Endothelial cell of umbilical vein (primary cell): Measurements from ENCODE around the gene CS. TPM values are rescaled to one million over a fixed set of nuclear protein-coding genes. Genes with fewer than 3 reads are reported as not detected.
"Not testable (repeated sequence)": the region's sequence is repeated elsewhere in the genome, so short reads cannot be mapped to it uniquely, and the experiment has no call there.

Experiments used
- BruUV-seq: library from RNA; stranded (reverse); fragments of 400-500 nt; replicated peaks from 2 replicates; lab custom pipeline; 2021; lab: Mats Ljungman, UMichigan
- CTCF ChIA-PET: fragments of 300-600, 350-600 bp; sonication (Branson Sonifier 250); formaldehyde crosslinking; loops from one replicate; lab custom pipeline; 2021; ENCODE audit warnings: antibody characterized with exemption, inconsistent platforms; lab: Charles Lee
- POLR2A ChIA-PET: fragments of 300-600, 350-600 bp; sonication (Branson Sonifier 250); formaldehyde crosslinking; loops from one replicate; lab custom pipeline; 2021; ENCODE audit warnings: antibody characterized with exemption, inconsistent platforms; lab: Charles Lee
- DNase-seq: peaks from one replicate; pipeline ENCODE4 v3.0.0-alpha.2; 2011; ENCODE audit warnings: low read depth, low spot score
- FAIRE-seq: peaks from 2 replicates; lab custom pipeline; 2011; peaks lifted over from hg19 to GRCh38; lab: Jason Lieb, UNC
- H2AFZ ChIP-seq: 2 replicates; pipeline ENCODE4 v1.6.0; 2012; ENCODE audit warnings: low read depth, low read length, control low read depth, inconsistent platforms
- H3K27ac ChIP-seq: 2 replicates; pipeline ENCODE4 v1.5.1; 2011; ENCODE audit warnings: low read depth, mild to moderate bottlenecking, control low read depth, low read length, moderate library complexity; ENCODE audit not compliant: insufficient read depth
- H3K27me3 ChIP-seq, 2 experiments: 2 replicates each; pipeline versions ENCODE4 v1.6.0 to v1.6.1; 2011; ENCODE audit warnings: low read length in 2 of 2, mixed read lengths in 1 of 2; ENCODE audit not compliant: control insufficient read depth in 2 of 2, insufficient read depth in 2 of 2
- H3K36me3 ChIP-seq, 2 experiments: 2 replicates in 1 of 2; 3 replicates in 1 of 2; pipeline ENCODE4 v1.5.1; 2011; ENCODE audit warnings: low read length in 2 of 2, mild to moderate bottlenecking in 1 of 2, moderate library complexity in 1 of 2; ENCODE audit not compliant: control insufficient read depth in 2 of 2, insufficient read depth in 2 of 2; ENCODE audit errors: extremely low read depth in 1 of 2
- H3K4me1 ChIP-seq: 3 replicates; pipeline ENCODE4 v1.5.1; 2011; ENCODE audit warnings: mild to moderate bottlenecking, low read length; ENCODE audit not compliant: control insufficient read depth, insufficient read depth; ENCODE audit errors: extremely low read depth
- H3K4me2 ChIP-seq: 2 replicates; pipeline ENCODE4 v1.6.1; 2011; ENCODE audit warnings: low read length, control low read depth, mixed read lengths; ENCODE audit not compliant: insufficient read depth
- H3K4me3 ChIP-seq, 3 experiments: fragments of 200-600 bp in 1 of 3; sonication (generic), shearing (Covaris generic) in 1 of 3; replicated peaks in 1 of 3; 2 replicates each; pipeline ENCODE4 v1.5.1; 2011 to 2016; ENCODE audit warnings: control low read depth in 3 of 3, low read length in 3 of 3, mild to moderate bottlenecking in 2 of 3, inconsistent platforms in 1 of 3, low read depth in 1 of 3, moderate library complexity in 1 of 3; ENCODE audit not compliant: insufficient read depth in 1 of 3
- H3K79me2 ChIP-seq: 2 replicates; pipeline ENCODE4 v1.6.0; 2012; ENCODE audit warnings: low read length, inconsistent platforms; ENCODE audit not compliant: control insufficient read depth, insufficient read depth
- H3K9ac ChIP-seq: replicated peaks from 2 replicates; pipeline ENCODE3; 2011; ENCODE audit warnings: low read length, control low read depth; ENCODE audit not compliant: insufficient read depth; ENCODE audit errors: extremely low read depth
- H3K9me1 ChIP-seq: replicated peaks from 3 replicates; pipeline ENCODE4 v1.6.0; 2011; ENCODE audit warnings: mild to moderate bottlenecking, low read length; ENCODE audit not compliant: control insufficient read depth, insufficient read depth; ENCODE audit errors: extremely low read depth
- H3K9me3 ChIP-seq: replicated peaks from 2 replicates; pipeline ENCODE4 v1.5.1; 2012; ENCODE audit warnings: low read length, inconsistent platforms; ENCODE audit not compliant: control insufficient read depth, insufficient read depth
- H4K20me1 ChIP-seq: replicated peaks from 2 replicates; pipeline ENCODE3; 2011; ENCODE audit warnings: mild to moderate bottlenecking, low read length; ENCODE audit not compliant: control insufficient read depth, insufficient read depth; ENCODE audit errors: extremely low read depth
- EZH2 ChIP-seq: IDR thresholded peaks from 2 replicates; pipeline ENCODE4 v1.6.1; 2012; ENCODE audit warnings: borderline replicate concordance, low read depth, mild to moderate bottlenecking, moderate library complexity, low read length, inconsistent platforms; ENCODE audit not compliant: severe bottlenecking
- FOS ChIP-seq: IDR thresholded peaks from 2 replicates; pipeline ENCODE4 v1.6.1; 2011; ENCODE audit warnings: mild to moderate bottlenecking, low read length, moderate library complexity, borderline replicate concordance; ENCODE audit not compliant: insufficient read depth
- GATA2 ChIP-seq: IDR thresholded peaks from 2 replicates; pipeline ENCODE4 v1.7.0; 2011; ENCODE audit warnings: low read depth, mild to moderate bottlenecking, moderate library complexity, mixed read lengths, low read length; ENCODE audit not compliant: insufficient read length, insufficient read depth
- JUN ChIP-seq: IDR thresholded peaks from 2 replicates; pipeline ENCODE4 v1.6.1; 2011; ENCODE audit warnings: borderline replicate concordance, low read depth; ENCODE audit not compliant: insufficient read length, insufficient read depth
- MYC ChIP-seq: IDR thresholded peaks from one replicate; pipeline ENCODE4 v1.6.1; 2011; ENCODE audit warnings: mild to moderate bottlenecking, low read depth, low read length
- POLR2A ChIP-seq: IDR thresholded peaks from 2 replicates; pipeline ENCODE4 v1.6.1; 2012; ENCODE audit warnings: low read depth, mild to moderate bottlenecking, control low read depth, low read length
- POLR2AphosphoS5 ChIP-seq: IDR thresholded peaks from 2 replicates; pipeline ENCODE4 v1.6.1; 2012; ENCODE audit warnings: low read depth, mild to moderate bottlenecking, control low read depth, low read length, moderate library complexity; ENCODE audit not compliant: insufficient read depth
- dilution Hi-C: fragments of 300-500 bp; cut with MboI; formaldehyde crosslinking; loops from one replicate; pipeline ENCODE4 v1.15.0; 2019; ENCODE audit warnings: low sequenced_read_pairs; ENCODE audit not compliant: extremely low pct_ligation_motif_present
- intact Hi-C: fragments of 100-400 bp; cut with micrococcal nuclease; formaldehyde crosslinking; loops from one replicate; pipeline ENCODE4 v1.10.0; 2022
- polyA plus RNA-seq, 4 experiments: library from polyadenylated mRNA; depleted of rRNA in 3 of 4; stranded (reverse) in 3 of 4; unstranded in 1 of 4; fragments of >200 nt; gene quantifications; 2 replicates each; pipeline versions ENCODE4 v1.2.1 to v1.2.3, GENCODE V29; 2011 to 2012; ENCODE audit warnings: missing spikeins in 1 of 4
- total RNA-seq: library from RNA; stranded (reverse); gene quantifications from 2 replicates; pipeline ENCODE4 v1.2.3, GENCODE V29; 2021
- TF ChIP-seq, protein P1 (sequence below): IDR thresholded peaks from 2 replicates; pipeline ENCODE4 v1.6.1; 2011; ENCODE audit not compliant: insufficient read depth, insufficient read length
- TF ChIP-seq, protein P2 (sequence below), 2 donors: IDR thresholded peaks; 1 replicate in 1 of 2; 2 replicates in 1 of 2; pipeline ENCODE4 v1.5.1; 2011; ENCODE audit warnings: low read length in 2 of 2, mild to moderate bottlenecking in 2 of 2, moderate library complexity in 2 of 2, control low read depth in 1 of 2, inconsistent platforms in 1 of 2, low read depth in 1 of 2; ENCODE audit not compliant: insufficient read depth in 1 of 2; ENCODE audit errors: extremely low read depth in 1 of 2

CS gene
- total and polyA plus RNA-seq, 2 donors (not counting 3 experiments of a cell fraction or from before 2014, with no cell fraction given): 129 to 312 TPM

DNA sequence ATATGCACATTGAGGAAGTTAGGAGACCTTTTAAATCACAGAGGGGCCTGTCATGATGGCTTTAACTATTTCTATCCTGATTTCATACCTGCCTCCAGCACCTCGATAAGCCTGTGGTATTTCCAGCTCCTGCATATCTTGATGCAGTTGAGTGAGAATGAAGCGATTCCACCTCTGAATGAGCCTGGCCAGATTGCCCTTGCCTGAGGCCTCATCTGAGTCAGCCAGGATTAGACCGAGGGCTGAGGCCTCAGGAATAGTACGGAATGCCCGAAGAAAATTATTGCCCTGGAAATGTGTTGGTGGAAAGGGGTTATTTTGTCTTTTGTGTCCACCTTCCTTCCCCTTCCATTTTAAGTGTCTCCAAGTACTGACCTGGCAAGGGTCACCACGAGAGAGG lies 24.1 kb upstream of the CS start:
- TF ChIP-seq GATA2 (no peak), JUN (no peak), EZH2 (no peak), FOS (no peak), POLR2AphosphoS5 (no peak), MYC (no peak), POLR2A (no peak)
- TF ChIP-seq, protein P1, sequence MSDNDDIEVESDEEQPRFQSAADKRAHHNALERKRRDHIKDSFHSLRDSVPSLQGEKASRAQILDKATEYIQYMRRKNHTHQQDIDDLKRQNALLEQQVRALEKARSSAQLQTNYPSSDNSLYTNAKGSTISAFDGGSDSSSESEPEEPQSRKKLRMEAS: no peak
- TF ChIP-seq, protein P2, sequence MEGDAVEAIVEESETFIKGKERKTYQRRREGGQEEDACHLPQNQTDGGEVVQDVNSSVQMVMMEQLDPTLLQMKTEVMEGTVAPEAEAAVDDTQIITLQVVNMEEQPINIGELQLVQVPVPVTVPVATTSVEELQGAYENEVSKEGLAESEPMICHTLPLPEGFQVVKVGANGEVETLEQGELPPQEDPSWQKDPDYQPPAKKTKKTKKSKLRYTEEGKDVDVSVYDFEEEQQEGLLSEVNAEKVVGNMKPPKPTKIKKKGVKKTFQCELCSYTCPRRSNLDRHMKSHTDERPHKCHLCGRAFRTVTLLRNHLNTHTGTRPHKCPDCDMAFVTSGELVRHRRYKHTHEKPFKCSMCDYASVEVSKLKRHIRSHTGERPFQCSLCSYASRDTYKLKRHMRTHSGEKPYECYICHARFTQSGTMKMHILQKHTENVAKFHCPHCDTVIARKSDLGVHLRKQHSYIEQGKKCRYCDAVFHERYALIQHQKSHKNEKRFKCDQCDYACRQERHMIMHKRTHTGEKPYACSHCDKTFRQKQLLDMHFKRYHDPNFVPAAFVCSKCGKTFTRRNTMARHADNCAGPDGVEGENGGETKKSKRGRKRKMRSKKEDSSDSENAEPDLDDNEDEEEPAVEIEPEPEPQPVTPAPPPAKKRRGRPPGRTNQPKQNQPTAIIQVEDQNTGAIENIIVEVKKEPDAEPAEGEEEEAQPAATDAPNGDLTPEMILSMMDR (IDR thresholded peaks at IDR 0.05; ENCODE audit: extremely low read depth in 1 of 2, insufficient read depth in 1 of 2, low read depth in 1 of 2, low read length in 2 of 2): no peak
- CTCF ChIA-PET: interaction anchor here (0.9 kb wide), 1 partner anchor 140 kb away, joined by 3 read pairs; no protein-coding TSS in a partner anchor
- H3K36me3 ChIP-seq: peaks cover 0 to 2% of the 10 kb centered on the region in 2 experiments
- H3K9me3 ChIP-seq: no peaks in the 10 kb centered on the region
- no peak overlapping the region for H3K9ac ChIP-seq
- no peaks in the 10 kb centered on the region for H3K9me1 ChIP-seq
- DNase-seq: no peak
- no peak overlapping the region for H3K4me3 ChIP-seq
- dilution Hi-C loops (no loop called here), intact Hi-C loops (no loop called here)
- no peak for FAIRE-seq
- BruUV-seq: no TSS peak
- H3K27me3 ChIP-seq: no peaks in the 10 kb centered on the region
- no peak overlapping the region for H3K4me2 ChIP-seq
- POLR2A ChIA-PET: no interaction called here
- H2AFZ ChIP-seq: no peak overlapping the region
- no peaks in the 10 kb centered on the region for H3K4me1 ChIP-seq
- no peaks in the 10 kb centered on the region for H3K79me2 ChIP-seq
- H3K27ac ChIP-seq: no peak overlapping the region
- no peaks in the 10 kb centered on the region for H4K20me1 ChIP-seq

DNA sequence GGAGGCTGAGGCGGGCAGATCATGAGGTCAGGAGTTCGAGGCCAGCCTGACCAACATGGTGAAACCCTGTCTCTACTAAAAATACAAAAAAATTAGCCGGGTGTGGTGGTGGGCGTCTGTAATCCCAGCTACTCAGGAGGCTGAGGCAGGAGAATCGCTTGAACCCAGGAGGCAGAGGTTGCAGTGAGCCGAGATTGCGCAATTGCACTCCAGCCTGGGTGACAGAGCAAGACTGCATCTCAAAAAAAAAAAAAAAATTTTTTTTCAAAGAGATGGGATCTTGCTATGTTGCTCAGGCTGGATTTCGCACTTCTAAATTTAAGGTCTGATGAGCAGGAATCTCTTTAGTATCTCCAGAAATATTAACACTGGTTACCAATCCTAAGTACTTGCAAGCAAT lies 21.5 kb upstream of the CS start:
- H3K4me3 ChIP-seq, H2AFZ ChIP-seq, DNase-seq, H4K20me1 ChIP-seq, H3K9me1 ChIP-seq, FAIRE-seq, H3K9ac ChIP-seq, H3K27ac ChIP-seq, intact Hi-C loops, BruUV-seq, H3K4me1 ChIP-seq, H3K9me3 ChIP-seq, dilution Hi-C loops, H3K79me2 ChIP-seq, H3K36me3 ChIP-seq, H3K4me2 ChIP-seq, CTCF ChIA-PET, H3K27me3 ChIP-seq: not testable (repeated sequence)
- POLR2A ChIA-PET: interaction anchor here (0.7 kb wide), 1 partner anchor 32 kb away, joined by 4 read pairs; no protein-coding TSS in a partner anchor
